Activated T-helper 2 cell treated with anti-CD3 and anti-CD28 coated beads, Interferon-gamma antibody, Interleukin-2, Interleukin-4, amounts not matched to agents 10 μg/mL and 5 μg/mL and 100 μg/mL, durations not matched to agents 14 hours and 24 hours and 36 hours (primary cell): Measurements from ENCODE around the gene DEPDC1B. TPM values are rescaled to one million over a fixed set of nuclear protein-coding genes. Genes with fewer than 3 reads are reported as not detected.
"Not testable (repeated sequence)": the region's sequence is repeated elsewhere in the genome, so short reads cannot be mapped to it uniquely, and the experiment has no call there.

Source experiments
- DNase-seq: peaks from one replicate; pipeline ENCODE4 v3.0.0; 2021; ENCODE audit warnings: low spot score
- H3K27ac Mint-ChIP-seq: one replicate; pipeline ENCODE4 v1.8.0; 2021; ENCODE audit warnings: mixed read lengths
- H3K27me3 Mint-ChIP-seq: one replicate; pipeline ENCODE4 v1.8.0; 2021; ENCODE audit warnings: low read depth, mixed read lengths
- H3K36me3 Mint-ChIP-seq: one replicate; pipeline ENCODE4 v1.8.0; 2021; ENCODE audit warnings: low read depth, mixed read lengths
- H3K4me1 Mint-ChIP-seq: one replicate; pipeline ENCODE4 v1.8.0; 2021; ENCODE audit warnings: low read depth, mixed read lengths
- H3K4me3 Mint-ChIP-seq: one replicate; pipeline ENCODE4 v1.8.0; 2021; ENCODE audit warnings: low read depth, mild to moderate bottlenecking, moderate library complexity, mixed read lengths
- H3K9me3 Mint-ChIP-seq: one replicate; pipeline ENCODE4 v1.8.0; 2021; ENCODE audit warnings: mixed read lengths
- intact Hi-C: fragments of 100-400 bp; cut with micrococcal nuclease; formaldehyde crosslinking; loops from one replicate; pipeline ENCODE4 v1.15.1; 2023
- total RNA-seq: library from RNA; stranded (reverse); gene quantifications from 2 replicates; pipeline ENCODE4 v1.2.3, GENCODE V29; 2022

DEPDC1B gene
- total RNA-seq, 1 donor from 2014 or later: 25.1 TPM

DNA sequence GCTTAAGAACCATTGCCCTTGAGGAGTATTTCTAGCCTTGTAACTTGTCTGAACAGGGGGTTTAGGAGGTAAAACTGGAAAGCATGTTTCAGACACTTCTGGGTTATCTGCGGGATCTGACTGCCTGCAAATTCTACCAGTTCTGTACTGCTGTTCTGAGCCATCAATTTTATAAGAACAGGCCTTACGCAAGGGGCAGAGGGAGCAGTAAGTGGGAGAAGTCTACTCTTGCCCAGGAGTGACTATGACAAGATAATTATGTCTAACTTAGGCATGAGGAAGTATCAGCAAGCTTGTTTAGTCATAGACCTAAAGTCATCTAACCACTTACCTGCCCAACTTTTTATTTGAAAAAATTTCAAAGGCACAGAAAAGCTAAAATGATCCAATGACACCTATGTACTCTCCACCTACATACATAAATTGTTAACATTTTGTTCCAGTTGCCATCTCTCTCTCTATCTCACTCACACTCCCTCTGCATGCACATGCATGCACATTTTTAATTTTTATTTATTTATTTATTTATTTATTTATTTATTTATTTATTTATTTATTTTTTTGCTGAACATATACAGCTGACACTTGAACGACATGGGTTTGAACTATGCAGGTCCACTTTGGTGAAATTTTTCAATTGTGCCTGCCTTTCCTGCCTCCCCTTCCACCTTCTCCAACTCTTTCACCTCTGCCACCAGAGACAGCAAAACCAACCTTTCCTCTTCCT is 18.4 kb upstream of the DEPDC1B start:
- Mint-ChIP-seq H3K4me3 (no peak overlapping the region), H3K27me3 (peaks cover 13% of the 10 kb centered on the region), H3K27ac (no peak overlapping the region), H3K4me1 (no peaks in the 10 kb centered on the region), H3K36me3 (peaks cover 3% of the 10 kb centered on the region), H3K9me3 (peaks cover 18% of the 10 kb centered on the region)
- no peak for DNase-seq
- intact Hi-C loops: no loop called here

DNA sequence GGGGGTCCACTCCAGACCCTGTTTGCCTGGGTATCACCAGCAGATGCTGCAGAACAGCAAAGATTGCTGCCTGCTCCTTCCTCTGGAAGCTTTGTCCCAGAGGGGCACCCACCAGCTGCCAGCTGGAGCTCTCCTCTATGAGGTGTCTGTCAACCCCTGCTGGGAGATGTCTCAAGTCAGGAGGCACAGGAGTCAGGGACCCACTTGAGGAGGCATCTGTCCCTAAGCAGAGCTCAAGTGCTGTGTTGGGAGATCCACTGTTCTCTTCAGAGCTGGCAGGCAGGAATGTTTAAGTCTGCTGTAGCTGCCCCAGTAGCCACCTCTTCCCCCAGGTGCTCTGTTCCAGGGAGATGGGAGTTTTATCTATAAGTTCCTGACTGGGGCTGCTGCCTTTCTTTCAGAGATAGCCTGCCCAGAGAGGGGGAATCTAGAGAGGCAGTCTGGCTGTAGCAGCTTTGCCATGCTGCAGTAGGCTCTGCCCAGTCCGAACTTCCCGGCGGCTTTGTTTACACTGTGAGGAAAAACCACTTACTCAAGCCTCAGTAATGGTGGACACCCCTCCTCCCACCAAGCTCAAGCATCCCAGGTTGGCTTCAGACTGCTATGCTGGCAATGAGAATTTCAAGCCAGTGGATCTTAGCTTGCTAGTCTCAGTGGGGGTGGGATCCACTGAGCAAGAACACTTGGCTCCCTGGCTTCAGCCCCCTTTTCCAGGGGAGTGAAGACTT is 15.4 kb upstream of the DEPDC1B start:
- DNase-seq, H3K4me3 Mint-ChIP-seq, H3K27me3 Mint-ChIP-seq, intact Hi-C loops, H3K4me1 Mint-ChIP-seq, H3K36me3 Mint-ChIP-seq, H3K27ac Mint-ChIP-seq: not testable (repeated sequence)
- peaks cover 23% of the 10 kb centered on the region for H3K9me3 Mint-ChIP-seq

DNA sequence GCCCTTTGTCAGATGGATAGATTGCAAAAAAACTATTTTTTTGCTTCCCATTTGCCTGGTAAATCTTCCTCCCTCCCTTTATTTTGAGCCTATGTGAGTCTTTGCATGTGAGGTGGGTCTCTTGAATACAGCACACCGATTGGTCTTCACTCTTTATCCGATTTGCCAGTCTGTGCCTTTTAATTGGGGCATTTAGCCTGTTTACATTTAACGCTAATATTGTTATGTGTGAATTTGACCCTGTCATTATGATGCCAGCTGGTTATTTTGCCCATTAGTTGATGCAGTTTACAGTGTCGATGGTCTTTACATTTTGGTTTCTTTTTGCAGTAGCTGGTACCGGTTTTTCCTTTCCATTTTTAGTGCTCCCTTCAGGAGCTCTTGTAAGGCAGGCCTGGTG is 13.0 kb upstream of the DEPDC1B start:
- no peak overlapping the region for H3K27ac Mint-ChIP-seq
- H3K36me3 Mint-ChIP-seq: peaks cover 3% of the 10 kb centered on the region
- H3K27me3 Mint-ChIP-seq: peaks cover 3% of the 10 kb centered on the region
- intact Hi-C loops: no loop called here
- no peak for DNase-seq
- no peak overlapping the region for H3K4me3 Mint-ChIP-seq
- H3K4me1 Mint-ChIP-seq: no peaks in the 10 kb centered on the region
- peaks cover 23% of the 10 kb centered on the region for H3K9me3 Mint-ChIP-seq

DNA sequence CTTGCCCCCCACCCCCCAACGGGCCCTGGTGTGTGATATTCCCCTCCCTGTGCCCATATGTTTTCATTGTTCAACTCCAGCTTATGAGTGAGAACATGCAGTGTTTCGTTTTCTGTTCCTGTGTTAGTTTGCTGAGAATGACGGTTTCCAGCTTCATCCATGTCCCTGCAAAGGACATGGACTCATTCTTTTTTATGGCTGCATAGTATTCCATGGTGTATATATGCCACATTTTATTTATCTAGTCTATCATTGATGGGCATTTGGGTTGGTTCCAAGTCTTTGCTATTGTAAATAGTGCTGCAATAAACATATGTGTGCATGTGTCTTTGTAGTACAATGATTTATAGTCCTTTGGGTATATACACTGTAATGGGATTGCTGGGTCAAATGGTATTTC is 11.9 kb upstream of the DEPDC1B start:
- H3K36me3 Mint-ChIP-seq, H3K27ac Mint-ChIP-seq, H3K4me3 Mint-ChIP-seq, H3K4me1 Mint-ChIP-seq, H3K27me3 Mint-ChIP-seq, intact Hi-C loops, DNase-seq: not testable (repeated sequence)
- peaks cover 16% of the 10 kb centered on the region for H3K9me3 Mint-ChIP-seq

DNA sequence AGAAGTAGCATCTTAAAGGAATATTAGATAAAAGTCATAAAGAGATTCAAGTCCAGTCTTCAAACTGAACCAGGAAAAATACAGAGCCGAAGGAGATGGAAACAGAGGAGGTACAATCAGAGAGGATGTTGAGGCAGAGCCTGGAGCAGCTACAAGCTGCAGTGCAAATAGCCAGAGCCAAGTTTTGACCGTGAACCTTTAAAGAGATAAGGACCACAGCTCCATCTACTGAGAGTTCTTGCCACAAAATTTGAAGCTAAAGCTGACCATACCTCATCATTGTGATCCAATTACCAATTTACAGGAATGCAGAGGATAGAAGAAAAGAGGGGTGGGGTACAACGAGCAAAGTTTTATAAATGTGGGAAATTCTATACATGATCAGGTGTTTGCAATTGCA is 10.4 kb upstream of the DEPDC1B start:
- intact Hi-C loops: no loop called here

DNA sequence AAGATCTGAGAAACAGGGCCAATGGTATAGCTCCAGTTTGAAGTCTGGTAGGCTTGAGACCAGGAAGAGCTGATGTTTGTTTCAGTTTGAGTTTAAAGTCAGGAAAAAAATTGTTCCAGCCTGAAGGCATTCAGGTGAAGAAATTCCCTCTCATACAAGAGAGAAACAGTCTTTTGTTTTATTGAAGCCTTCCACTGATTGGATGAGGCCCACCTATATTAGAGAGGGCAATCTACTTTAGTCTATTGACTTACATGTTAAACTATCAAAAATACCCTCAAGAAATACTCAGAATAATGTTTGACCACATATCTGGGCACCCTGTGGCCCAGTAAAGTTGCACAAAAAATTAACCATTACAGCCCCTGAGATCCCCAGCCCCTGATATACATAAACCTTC is 5.2 kb upstream of the DEPDC1B start:
- Mint-ChIP-seq H3K27ac (no peak overlapping the region), H3K27me3 (peaks cover 27% of the 10 kb centered on the region), H3K36me3 (no peaks in the 10 kb centered on the region), H3K4me1 (peaks cover 5% of the 10 kb centered on the region), H3K4me3 (no peak overlapping the region), H3K9me3 (no peaks in the 10 kb centered on the region)
- intact Hi-C loops: no loop called here
- DNase-seq: no peak

More for the DNA sequence above, 10.4 kb upstream of the DEPDC1B start:
- H3K4me3 Mint-ChIP-seq: no peak overlapping the region
- H3K27me3 Mint-ChIP-seq: peaks cover 3% of the 10 kb centered on the region
- H3K9me3 Mint-ChIP-seq: peaks cover 16% of the 10 kb centered on the region
- no peaks in the 10 kb centered on the region for H3K4me1 Mint-ChIP-seq
- H3K36me3 Mint-ChIP-seq: peaks cover 3% of the 10 kb centered on the region
- DNase-seq: no peak
- no peak overlapping the region for H3K27ac Mint-ChIP-seq

DNA sequence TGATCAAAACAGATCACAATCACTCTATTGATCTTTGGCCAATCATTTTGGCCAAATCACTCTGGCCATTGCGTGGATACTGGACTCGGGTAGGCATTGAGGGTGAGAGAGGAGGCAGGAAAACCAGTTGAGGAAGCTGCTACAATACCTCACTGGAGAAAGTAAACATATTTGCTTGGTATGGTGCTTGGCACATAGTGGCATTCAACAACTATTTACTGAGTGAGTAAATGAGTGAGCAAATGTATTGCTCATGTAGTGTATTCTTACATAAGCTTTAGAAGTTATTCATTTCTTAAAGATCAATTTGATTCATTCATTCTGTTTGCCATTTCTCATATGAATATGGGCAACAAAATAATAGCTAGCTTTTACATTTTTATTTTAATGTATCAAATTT is 4.0 kb upstream of the DEPDC1B start:
- H3K4me1 Mint-ChIP-seq: peaks cover 8% of the 10 kb centered on the region
- no peak for DNase-seq
- intact Hi-C loops: loop anchor here (5.0 kb wide), 1 partner anchor 138 kb away; the partner anchor contains the start of gene ELOVL7
- no peaks in the 10 kb centered on the region for H3K36me3 Mint-ChIP-seq
- no peak overlapping the region for H3K27ac Mint-ChIP-seq
- H3K4me3 Mint-ChIP-seq: no peak overlapping the region
- no peaks in the 10 kb centered on the region for H3K9me3 Mint-ChIP-seq
- H3K27me3 Mint-ChIP-seq: peaks cover 27% of the 10 kb centered on the region

DNA sequence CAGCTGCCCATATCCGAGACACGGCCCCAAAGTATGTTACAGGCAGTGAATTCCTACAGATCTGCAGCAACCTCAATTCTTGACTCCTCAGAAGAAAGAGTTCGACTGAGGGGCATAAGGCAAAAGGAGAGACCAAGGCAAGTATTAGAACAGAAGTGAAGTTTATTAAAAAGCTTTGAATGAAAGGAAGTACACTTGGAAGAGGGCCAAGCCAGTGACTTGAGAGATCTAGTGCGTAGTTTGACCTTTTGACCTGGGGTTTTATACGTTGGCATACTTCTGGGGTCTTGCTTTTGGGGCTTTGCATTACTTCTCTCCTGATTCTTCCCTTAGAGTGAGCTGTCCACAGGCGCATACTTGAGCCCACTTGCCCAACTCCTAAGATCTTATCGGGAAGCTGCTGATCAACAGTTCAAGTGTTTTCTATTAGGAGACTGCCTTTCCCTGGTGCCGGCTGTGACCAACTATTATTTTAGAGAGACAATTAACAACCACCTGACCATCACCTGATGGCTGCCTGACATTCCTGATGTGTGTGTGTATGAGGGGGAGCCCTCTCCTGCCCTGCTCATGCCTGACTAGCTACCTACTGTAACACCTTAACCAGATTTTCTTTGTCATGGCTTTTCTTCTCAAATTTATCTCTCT is 1.5 kb upstream of the DEPDC1B start:
- Mint-ChIP-seq H3K27ac (no peak overlapping the region), H3K9me3 (no peaks in the 10 kb centered on the region), H3K4me1 (peaks cover 30% of the 10 kb centered on the region), H3K27me3 (peaks cover 27% of the 10 kb centered on the region), H3K4me3 (no peak overlapping the region), H3K36me3 (peaks cover 3% of the 10 kb centered on the region)
- intact Hi-C loops: loop anchor here (2.0 to 5.0 kb wide), 2 partner anchors 25 to 141 kb away; partner anchors contain the start of gene ELOVL7
- no peak for DNase-seq

DNA sequence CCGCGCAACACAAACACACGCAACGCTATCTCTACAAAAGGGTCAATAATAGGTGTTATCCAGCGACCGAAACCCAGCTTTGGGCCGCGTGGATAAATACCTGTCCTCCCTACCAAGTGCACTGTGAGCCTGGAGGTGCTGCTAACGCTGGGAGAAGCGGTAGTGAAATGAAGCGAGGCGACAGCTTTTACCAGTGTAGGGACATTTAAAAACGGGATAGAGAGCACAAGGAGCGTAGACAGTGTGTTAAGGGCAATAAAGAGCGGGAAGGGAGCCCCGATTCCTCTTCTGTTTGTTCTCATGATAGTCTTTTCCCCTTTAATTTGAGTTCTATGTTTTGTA is 421 bp upstream of the DEPDC1B start:
- H3K27me3 Mint-ChIP-seq: peaks cover 27% of the 10 kb centered on the region
- peak overlapping the region; percentile 93 for H3K4me3 Mint-ChIP-seq
- peak overlapping the region; percentile 91 for H3K27ac Mint-ChIP-seq
- peaks cover 30% of the 10 kb centered on the region for H3K4me1 Mint-ChIP-seq
- no peaks in the 10 kb centered on the region for H3K9me3 Mint-ChIP-seq
- DNase-seq: no peak
- intact Hi-C loops: loop anchor here (1.0 to 5.0 kb wide), 3 partner anchors 24 to 245 kb away; partner anchors contain the start of genes ELOVL7, ERCC8 and NDUFAF2
- peaks cover 6% of the 10 kb centered on the region for H3K36me3 Mint-ChIP-seq

DNA sequence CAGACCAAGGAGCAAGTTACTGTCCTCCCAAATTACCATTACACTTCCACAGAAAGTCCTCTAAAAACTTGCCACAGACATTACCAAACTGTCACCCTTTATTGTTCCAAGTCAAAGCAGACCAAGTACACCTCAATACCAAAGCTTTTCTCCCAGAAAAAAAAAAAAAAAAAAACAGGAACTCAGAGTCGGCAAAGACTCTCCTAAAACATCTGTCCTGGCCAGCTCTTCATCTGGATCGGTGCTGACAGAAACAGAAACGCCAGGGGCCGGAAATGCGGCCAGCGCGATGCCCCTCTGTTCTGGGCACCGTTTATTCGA is 718 bp downstream of the DEPDC1B start:
- intact Hi-C loops: loop anchor here (1.0 kb wide), 1 partner anchor 11 kb away; no protein-coding TSS in a partner anchor

DNA sequence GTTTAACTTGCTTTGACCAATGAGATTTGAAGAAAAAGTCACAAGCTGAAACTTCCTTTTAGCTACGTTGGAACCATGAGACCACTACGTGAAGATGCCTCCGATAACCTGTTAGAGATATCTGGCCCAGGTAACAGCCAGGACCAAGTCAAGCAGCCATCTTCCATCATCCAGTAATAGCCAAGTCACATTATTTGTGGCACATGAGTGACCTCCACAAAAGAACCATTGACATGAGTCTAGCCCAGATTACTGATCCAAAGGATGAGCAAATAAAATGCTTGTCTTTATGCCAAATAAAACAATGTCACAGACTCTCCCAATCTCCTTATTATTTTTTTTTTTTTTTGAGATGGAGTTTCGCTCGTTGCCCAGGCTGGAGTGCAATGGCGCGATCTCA is 1.6 kb downstream of the DEPDC1B start:
- peak overlapping the region; percentile 93 for H3K4me3 Mint-ChIP-seq
- intact Hi-C loops: no loop called here

More for the DNA sequence above, 718 bp downstream of the DEPDC1B start:
- H3K4me3 Mint-ChIP-seq: peak overlapping the region; percentile 93
- no peaks in the 10 kb centered on the region for H3K9me3 Mint-ChIP-seq
- H3K36me3 Mint-ChIP-seq: peaks cover 12% of the 10 kb centered on the region
- peaks cover 33% of the 10 kb centered on the region for H3K4me1 Mint-ChIP-seq
- peak overlapping the region; percentile 91 for H3K27ac Mint-ChIP-seq
- peaks cover 22% of the 10 kb centered on the region for H3K27me3 Mint-ChIP-seq
- DNase-seq: no peak

DNA sequence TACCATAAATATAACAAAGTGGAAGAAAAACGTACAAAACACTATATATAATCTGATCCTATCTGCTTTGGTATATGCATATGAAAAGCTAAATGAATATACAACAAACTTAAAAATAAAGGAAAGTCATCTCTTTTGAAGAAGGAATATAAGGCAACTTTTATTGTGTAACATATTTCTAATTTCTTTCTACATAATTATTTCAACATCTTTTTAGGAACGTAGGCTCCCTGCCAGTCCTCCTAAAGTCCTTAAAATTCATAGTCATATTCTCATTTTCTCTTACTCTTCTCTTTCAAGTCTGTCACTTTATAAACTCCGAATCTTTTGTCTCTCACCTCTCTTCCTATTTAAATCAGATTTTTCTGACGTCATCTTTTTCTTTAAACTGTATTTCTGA is 9.6 kb downstream of the DEPDC1B start:
- Mint-ChIP-seq H3K27me3 (no peaks in the 10 kb centered on the region), H3K9me3 (no peaks in the 10 kb centered on the region), H3K4me3 (no peak overlapping the region), H3K36me3 (peaks cover 31% of the 10 kb centered on the region), H3K27ac (no peak overlapping the region), H3K4me1 (peaks cover 25% of the 10 kb centered on the region)
- no peak for DNase-seq
- intact Hi-C loops: no loop called here

More for the DNA sequence above, 1.6 kb downstream of the DEPDC1B start:
- Mint-ChIP-seq H3K27ac (no peak overlapping the region), H3K36me3 (peaks cover 18% of the 10 kb centered on the region), H3K4me1 (peaks cover 34% of the 10 kb centered on the region), H3K27me3 (peaks cover 15% of the 10 kb centered on the region), H3K9me3 (no peaks in the 10 kb centered on the region)
- no peak for DNase-seq

DNA sequence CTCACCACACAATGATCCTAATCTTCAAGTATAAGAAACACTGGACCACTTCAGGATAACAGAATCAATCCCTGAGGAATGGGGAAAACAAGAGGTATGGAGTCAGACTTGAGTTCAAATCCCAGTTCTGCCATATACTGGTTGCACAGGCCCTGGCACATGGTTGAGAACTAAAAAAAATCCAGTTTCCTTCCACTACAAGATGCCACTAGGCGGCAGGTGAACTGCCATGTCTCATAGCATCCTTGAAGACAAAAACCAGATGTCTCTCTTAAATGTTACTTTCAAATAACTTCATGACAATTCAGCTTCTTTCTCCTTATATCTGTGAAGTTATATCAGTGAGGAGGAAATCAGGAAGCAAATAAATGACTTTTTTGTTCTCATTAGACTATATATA is 11.0 kb downstream of the DEPDC1B start:
- H3K4me3 Mint-ChIP-seq: no peak overlapping the region
- H3K9me3 Mint-ChIP-seq: no peaks in the 10 kb centered on the region
- intact Hi-C loops: loop anchor here (1.0 to 10.0 kb wide), 2 partner anchors 10 to 256 kb away; partner anchors contain the start of genes ERCC8 and NDUFAF2
- H3K27ac Mint-ChIP-seq: no peak overlapping the region
- peaks cover 25% of the 10 kb centered on the region for H3K4me1 Mint-ChIP-seq
- no peaks in the 10 kb centered on the region for H3K27me3 Mint-ChIP-seq
- H3K36me3 Mint-ChIP-seq: peaks cover 36% of the 10 kb centered on the region
- no peak for DNase-seq
